GM19397 (cell line): ENCODE measurements around the gene TMCO1.
"Not testable (repeated sequence)": the region's sequence is repeated elsewhere in the genome, so short reads cannot be mapped to it uniquely, and the experiment has no call there.

Experiments used
- ATAC-seq: cut with Tn5 transposase; IDR thresholded peaks from one replicate; pipeline ENCODE4 v1.9.1; 2021; ENCODE audit warnings: mild to moderate bottlenecking, moderate library complexity; ENCODE audit not compliant: unreplicated experiment

The TMCO1 gene, protein sequence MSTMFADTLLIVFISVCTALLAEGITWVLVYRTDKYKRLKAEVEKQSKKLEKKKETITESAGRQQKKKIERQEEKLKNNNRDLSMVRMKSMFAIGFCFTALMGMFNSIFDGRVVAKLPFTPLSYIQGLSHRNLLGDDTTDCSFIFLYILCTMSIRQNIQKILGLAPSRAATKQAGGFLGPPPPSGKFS

GRCh38 chr1:165768513-165769394, at the start of gene TMCO1:
Gene TMCO1, minus strand, starts transcription at chr1:165768868. Its CDS starts 117 bp downstream, at chr1:165768751.
- peak; percentile 99 for ATAC-seq

GRCh38 chr1:165816826-165817497, 48.3 kb upstream of the TMCO1 start:
- ATAC-seq = no peak

DNA sequence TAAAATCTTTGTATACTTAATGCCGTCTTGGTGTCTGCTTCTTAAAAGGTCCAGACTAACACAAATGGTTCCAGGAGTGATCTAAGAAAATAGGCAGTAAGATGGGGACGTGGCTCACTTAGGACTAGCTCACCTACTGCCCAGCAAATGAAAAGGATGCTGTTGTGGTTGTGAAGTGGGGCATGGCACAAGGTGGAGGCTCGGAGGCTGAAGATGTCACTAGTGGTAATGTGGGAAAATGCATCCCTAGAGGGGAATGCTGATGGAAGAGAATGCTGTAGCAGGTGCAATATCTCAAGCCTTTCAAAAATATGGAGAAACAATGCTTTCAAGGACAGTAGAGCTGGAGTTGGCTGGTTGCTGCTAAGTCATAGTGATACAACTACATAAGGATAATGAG, 47.5 kb upstream of the TMCO1 start:
- ATAC-seq = no peak

- ATAC-seq = no peak
Measured at GRCh38 chr1:165815725-165816124, 47.1 kb upstream of the TMCO1 start.

DNA sequence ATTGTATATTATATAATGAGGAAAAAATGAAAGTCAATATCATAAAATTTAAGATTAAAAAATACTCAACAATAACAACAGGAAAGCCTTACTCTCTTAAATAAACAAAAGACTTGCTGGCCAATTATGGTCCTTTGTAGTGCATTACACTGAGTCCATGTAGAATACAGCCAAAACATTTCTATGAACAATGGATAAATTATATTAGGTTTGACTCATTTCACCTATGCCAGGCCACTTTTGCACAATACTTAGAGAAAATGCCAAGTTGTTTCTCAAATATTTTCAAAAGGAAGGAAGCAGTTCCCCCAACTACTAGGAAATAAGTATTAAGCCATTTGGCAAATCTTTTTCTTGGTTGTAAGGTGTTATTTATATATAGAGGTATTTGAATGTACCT, 38.9 kb upstream of the TMCO1 start:
- ATAC-seq = no peak

DNA sequence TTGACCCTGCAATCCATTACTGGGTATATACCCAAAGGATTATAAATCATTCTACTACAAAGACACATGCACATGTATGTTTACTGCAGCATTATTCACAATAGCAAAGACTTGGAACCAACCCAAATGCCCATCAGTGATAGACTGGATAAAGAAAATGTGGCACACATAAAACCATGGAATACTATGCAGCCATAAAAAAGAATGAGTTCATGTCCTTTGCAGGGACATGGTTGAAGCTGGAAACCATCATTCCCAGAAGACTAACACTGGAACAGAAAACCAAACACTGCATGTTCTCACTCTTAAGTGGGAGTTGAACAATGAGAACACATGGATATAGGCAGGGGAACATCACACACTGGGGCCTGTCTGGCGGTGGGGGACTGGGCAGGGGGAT, 35.8 kb upstream of the TMCO1 start:
- ATAC-seq = not testable (repeated sequence)

DNA sequence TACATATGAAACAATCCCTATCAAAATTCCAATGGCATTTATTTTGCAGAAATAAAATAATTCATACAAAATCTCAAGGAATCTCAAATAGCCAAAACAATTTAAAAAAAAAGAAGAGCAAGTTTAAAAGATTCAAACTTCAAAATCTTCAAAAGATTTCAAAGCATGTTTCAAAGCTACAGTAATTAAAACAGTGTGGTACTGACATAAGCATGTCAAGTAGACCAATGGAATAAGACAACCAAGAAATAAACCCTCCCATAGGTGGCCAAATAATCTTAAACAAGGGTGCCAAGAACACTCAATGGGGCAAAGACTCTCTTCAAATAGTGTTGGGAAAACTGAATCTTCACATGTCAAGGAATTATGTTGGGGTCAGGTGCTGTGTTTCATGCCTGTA, 30.7 kb upstream of the TMCO1 start:
- ATAC-seq = no peak

DNA sequence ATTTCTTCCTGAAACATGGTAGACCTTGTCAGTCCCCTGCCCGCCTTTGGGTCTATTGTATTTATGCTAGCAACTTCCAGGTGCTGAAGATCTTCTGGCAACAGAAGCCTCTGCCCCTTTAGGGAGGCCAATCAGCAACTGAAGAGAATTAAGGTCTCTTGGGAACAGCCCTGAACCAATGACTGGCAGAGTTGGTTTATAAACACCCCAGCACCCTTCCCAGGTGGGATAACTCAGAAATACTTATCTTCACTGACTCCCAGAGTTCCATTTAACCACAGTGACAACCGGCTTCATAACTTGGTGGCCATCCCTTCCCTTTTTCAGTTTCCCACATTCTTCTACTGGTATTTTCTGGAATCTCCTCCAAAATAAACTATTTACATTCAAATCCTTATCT, 27.2 kb upstream of the TMCO1 start:
- no peak for ATAC-seq

DNA sequence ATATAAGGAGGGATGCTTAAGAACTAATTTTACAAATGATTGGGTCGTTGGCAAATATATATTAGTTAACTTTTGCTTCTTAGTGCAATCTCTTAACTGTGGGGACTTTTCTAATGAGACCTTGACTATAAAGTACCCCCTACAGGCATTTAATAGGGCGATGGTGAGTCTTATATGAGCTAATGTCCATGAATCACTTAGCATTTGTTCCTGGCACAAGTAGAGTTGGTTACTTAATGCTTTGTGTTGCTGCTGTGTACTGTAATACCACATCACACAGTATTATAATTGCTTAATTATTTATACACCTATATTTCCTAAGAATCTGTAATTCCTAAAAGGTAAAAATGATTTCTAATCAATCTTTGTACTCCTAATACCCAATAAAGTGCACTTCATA, 25.3 kb upstream of the TMCO1 start:
- no peak for ATAC-seq

DNA sequence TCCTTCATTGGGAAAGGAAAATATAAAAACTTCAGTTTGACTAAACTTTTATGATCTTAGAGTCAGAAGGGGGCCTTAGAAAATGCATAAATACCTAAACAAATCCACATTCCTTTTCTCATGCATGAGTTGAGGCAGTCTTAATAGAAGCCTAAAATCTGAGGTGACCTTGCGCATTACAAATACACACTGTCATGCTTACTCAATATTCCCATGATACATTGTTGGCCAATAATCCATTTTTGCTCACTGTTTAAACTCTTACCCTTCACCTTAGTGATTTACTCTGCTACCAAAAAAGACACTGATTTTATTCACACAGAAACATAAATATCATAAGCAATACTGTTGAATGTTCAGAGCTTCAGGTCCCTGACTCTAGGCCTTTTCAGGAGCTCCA, 19.1 kb upstream of the TMCO1 start:
- no peak for ATAC-seq

- not testable (repeated sequence) for ATAC-seq
Measured at GRCh38 chr1:165783519-165783918, 14.9 kb upstream of the TMCO1 start.

DNA sequence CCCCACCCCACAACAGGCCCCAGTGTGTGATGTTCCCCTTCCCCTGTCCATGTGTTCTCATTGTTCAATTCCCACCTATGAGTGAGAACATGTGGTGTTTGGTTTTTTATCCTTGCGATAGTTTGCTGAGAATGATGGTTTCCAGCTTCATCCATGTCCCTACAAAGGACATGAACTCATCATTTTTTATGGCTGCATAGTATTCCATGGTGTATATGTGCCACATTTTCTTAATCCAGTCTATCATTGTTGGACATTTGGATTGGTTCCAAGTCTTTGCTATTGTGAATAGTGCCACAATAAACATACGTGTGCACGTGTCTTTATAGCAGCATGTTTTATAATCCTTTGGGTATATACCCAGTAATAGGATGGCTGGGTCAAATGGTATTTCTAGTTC, 9.5 kb upstream of the TMCO1 start:
- not testable (repeated sequence) for ATAC-seq

GRCh38 chr1:165773324-165773965, 4.8 kb upstream of the TMCO1 start:
- no peak for ATAC-seq

- no peak for ATAC-seq
Measured at GRCh38 chr1:165772739-165773138, 4.1 kb upstream of the TMCO1 start.

DNA sequence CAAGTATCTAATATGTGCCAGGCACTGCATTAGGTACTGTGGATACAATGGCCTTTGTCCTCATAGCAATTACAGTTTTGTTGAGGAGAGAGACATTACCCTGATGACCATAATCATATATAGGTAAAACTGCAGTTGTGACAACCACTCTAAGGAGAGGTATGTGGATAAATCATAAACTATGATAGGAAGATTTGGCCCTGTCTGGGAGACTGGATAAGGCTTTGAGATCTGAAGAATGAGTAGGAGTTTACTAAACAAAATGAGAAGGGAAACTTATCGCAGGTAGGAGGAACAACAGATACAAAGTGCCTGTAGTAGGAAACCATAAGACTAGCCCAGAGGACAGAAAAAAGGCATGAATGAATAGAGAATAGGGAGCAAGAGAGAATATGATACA, 4.4 kb downstream of the TMCO1 start:
- no peak for ATAC-seq

- ATAC-seq = no peak
Measured at GRCh38 chr1:165763442-165763841, 5.2 kb downstream of the TMCO1 start.

DNA sequence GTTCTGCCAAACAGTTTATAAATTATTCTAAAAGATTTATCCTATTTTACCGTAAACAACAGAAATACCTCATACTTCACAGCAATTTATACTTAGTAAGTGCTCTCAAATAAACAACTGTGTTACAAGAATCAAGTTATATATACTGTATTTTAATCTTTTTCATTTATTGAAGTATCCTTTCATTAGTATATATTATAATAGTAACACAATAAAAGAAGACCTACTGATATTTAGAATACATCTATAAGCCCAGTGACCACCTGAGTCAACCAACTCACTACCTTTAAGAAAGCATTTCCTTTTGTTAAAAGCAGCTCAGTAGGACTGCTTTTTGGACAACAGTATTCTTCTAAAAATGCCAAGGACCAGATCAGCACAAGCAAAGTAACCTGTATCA, 5.9 kb downstream of the TMCO1 start:
- no peak for ATAC-seq

DNA sequence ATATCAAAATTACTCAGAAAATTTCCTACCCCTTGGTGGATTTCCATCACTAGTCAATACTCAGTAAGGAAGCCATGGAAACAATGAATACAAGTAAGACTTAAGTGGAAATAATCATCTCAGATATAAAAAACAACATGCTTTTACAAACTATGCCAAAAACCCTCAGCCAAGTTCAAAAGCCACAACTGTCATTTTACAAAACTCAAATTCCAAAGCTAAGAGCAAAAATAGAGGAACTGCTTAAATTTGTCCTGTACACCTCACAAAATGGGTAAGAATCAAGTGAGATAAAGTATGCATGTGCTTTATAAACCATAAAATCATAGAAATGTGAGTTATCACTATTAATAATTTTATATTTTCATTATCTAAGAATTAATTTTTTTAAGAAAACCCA, 9.6 kb downstream of the TMCO1 start:
- ATAC-seq = no peak

DNA sequence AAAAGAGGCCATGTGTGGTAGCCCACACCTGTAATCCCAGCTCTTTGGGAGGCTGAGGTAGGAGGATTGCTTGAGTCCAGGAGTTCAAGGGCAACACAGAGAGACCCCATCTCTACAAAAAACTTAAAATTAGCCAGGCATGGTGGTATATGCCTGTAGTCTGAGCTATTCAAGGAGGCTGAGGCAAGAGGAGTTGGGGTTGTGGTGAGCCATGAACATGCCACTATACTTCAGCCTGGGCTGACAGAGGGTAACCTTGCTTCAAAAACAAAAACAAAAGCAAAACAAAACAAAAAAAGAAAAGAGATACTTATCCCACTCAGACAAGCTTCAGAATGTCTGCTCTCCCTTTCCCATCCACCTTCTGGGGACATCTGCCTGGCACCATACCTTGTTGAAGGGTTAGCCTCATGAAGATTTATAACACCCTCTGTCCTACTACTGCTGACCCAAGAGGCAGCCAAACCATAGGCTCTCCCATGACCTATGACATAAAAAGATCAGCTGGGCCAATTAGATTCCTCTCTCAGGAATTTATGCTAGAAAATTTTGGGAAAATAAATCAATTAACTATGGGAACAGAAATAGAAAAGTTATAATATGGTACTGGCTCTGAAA, 13.2 kb downstream of the TMCO1 start:
- no peak for ATAC-seq

GRCh38 chr1:165753934-165754333, 14.7 kb downstream of the TMCO1 start:
- ATAC-seq = peak; percentile 93

DNA sequence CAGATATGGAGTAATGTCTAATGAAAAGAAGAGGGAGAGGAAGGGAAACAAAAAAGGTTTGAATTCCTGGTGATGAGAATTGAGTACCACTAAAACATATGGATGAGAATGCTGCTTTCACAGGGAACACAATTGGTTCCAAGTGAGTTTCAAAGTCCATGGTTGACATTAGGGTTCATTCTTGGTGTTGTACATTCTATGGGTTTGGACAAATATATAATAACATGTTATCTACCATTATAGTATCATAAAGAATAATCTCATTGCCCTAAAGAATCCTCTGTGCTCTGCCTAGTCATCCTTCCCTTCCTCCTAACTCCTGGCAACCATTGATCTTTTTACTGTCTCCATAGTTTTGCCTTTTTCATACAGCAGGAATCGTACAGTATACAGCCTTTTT, 20.1 kb downstream of the TMCO1 start:
- ATAC-seq = no peak
